Myocyte (in vitro differentiated cells): ENCODE results near the gene SLC15A3. TPM values are rescaled to one million over a fixed set of nuclear protein-coding genes. Genes with fewer than 3 reads are reported as not detected.
A peak's percentile ranks its signal among the peaks of the same experiment; 100 is the strongest.

ENCODE experiments used
- DNase-seq: peaks from one replicate; pipeline ENCODE4 v3.0.0-alpha.2; 2012; ENCODE audit warnings: low read depth
- total RNA-seq: library from RNA; depleted of rRNA; stranded (reverse); fragments of >200 nt; gene quantifications from 2 replicates; pipeline ENCODE4 v1.2.3, GENCODE V29; 2014

The SLC15A3 gene
- total RNA-seq, 1 donor from 2014 or later: 9.4 TPM

- DNase-seq: peak; percentile 39
Observed at GRCh38 chr11:60946601-60947264, 5.2 kb downstream of the SLC15A3 start.

- no peak for DNase-seq
Observed at GRCh38 chr11:60945295-60945667, 6.7 kb downstream of the SLC15A3 start.

GRCh38 chr11:60944490-60945294, 7.3 kb downstream of the SLC15A3 start:
- DNase-seq: no peak

GRCh38 chr11:60942970-60943565, 8.9 kb downstream of the SLC15A3 start:
- DNase-seq: no peak

DNA sequence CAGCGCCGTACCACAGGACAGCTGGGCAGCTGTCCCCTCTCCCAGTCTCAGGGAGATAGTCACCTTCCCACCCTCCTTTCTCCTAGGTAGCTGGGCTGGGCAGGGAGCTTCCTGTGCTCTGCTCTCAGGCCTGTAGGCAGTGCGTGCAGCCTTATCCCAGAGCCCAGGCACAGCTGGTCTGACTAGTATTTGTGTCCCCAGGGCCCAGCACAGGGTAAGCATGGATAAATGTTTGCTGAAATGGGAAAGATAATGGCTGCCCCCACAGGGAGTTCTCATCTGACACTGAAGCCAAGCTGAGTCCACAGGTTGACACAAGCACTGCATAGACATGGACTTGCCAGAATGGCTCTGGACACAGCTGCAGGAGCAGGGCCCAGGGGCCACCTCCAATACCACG, 9.8 kb downstream of the SLC15A3 start:
- no peak for DNase-seq

- no peak for DNase-seq
Observed at GRCh38 chr11:60941371-60942119, 10.4 kb downstream of the SLC15A3 start.

- no peak for DNase-seq
Observed at GRCh38 chr11:60939855-60940254, 12.1 kb downstream of the SLC15A3 start.

DNA sequence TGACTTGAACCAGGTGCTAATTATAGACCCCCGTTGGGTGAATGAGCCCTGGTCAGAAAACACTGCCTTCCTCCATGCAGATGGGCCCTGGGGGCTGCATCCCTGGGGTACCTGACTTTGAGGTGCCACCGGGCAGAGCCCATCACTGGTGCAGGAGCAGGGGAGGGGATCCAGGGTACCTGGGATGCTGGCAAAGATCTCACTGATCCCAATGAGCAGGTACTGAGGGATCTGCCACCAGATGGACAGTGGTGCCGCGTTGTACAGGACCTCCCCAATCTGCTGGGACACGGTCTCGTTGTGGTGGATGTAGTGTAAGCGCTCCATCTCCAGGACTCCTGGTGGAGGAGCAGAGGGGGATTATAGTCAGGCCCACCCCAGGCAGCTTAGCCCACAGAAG, 12.7 kb downstream of the SLC15A3 start:
- DNase-seq: no peak

GRCh38 chr11:60938500-60938899, 13.5 kb downstream of the SLC15A3 start:
- no peak for DNase-seq

DNA sequence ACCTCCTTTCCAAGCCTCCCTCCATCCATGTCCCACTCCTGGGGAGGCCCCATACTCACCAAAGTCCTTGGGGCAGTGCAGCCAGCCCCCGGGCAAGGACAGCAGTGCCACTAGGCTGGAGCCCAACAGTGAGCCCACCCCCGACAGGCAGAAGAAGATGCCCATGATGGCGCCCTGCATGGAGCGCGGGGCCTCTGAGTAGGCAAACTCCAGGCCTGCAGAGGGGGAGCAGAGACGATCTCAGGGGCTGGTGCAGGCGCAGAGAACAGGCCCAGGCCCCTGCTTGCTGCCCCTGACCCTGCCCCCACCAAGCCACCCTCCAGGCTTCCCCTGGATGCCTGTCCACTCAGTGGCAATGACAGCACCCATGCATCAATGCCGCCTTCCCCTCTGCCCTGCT, 14.2 kb downstream of the SLC15A3 start:
- no peak for DNase-seq

DNA sequence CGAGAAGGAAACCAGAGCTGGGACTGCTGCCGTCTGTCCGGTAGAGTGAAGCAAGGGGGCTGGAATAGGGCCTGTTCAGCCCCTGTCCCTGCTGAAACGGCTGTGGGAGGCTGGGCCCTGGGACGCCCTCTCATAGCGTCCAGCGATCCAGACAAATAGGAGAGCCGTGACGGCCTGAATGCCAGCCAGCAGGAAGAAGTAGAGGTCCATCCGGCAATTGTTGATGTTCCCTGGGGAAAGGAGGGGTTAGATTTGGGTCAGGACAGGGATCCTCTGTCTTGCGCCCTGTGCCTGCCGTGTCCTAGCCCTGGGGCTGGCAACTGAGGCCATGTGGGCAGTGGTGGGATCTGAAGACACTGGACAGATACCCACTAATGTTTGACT, 14.8 kb downstream of the SLC15A3 start:
- DNase-seq: no peak

GRCh38 chr11:60936467-60937143, 15.4 kb downstream of the SLC15A3 start:
- no peak for DNase-seq

DNA sequence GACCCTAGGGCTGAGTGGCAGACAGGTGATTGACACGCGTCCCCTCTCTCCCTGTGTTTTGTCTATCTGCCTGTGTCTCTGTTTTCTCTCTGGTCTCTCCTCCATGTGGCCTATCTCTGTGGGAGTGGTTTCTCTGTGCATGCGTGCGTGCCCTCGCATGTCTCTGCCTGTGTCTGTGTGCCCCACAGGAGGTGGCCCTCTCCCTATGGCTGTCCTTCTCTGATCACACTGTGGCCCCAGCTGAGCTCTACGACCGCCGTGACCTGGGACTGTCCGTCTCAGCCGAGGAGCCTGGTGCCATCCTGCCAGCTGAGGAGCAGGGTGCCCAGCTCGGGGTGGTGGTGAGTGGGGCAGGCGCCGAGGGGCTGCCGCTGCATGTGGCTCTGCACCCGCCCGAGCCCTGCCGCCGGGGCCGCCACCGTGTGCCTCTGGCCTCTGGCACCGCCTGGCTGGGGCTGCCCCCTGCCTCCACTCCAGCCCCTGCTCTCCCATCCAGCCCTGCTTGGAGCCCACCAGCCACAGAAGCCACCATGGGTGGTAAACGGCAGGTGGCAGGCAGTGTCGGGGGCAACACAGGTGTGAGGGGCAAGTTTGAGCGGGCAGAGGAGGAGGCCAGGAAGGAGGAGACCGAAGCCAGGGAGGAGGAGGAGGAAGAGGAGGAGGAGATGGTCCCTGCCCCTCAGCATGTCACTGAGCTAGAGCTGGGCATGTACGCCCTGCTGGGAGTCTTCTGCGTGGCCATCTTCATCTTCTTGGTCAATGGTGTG, 16.1 kb downstream of the SLC15A3 start:
- no peak for DNase-seq

DNA sequence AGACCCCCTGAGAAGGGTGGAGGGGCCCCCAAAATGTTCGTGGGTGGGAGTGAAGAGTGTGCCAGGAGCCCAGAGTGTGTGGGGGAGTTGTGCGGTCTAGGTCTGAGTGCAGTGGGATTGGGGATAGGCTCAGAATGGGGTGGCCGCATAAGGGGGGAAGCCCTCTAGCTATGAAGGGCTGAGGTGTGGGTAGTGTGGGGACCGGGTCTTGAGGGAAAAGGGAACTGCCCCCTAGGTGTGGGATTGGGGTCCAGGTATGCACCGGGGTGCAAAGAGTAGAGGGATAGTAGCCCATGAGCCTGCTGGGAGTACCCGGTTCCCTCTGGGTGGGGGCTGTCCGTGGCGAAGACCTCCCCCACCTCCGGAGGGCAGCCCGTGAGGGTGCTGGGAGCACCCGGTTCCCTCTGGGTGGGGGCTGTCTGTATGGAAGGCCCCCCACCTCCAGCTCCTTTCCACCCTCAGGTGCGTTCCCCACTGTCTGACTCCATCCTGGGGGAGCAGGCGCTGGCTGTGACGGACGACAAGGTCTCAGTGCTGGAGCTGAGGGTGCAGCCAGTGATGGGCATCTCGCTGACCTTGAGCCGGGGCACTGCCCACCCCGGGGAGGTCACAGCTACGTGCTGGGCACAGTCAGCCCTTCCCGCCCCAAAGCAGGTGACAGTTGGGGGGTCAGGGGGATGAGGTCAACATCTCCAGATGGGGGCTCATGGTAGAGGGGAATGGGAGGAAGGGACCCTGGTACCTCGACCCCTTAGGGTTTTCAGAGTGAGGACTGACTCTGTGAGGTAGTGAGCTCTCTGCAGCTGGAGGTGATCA, 17.0 kb downstream of the SLC15A3 start:
- no peak for DNase-seq

DNA sequence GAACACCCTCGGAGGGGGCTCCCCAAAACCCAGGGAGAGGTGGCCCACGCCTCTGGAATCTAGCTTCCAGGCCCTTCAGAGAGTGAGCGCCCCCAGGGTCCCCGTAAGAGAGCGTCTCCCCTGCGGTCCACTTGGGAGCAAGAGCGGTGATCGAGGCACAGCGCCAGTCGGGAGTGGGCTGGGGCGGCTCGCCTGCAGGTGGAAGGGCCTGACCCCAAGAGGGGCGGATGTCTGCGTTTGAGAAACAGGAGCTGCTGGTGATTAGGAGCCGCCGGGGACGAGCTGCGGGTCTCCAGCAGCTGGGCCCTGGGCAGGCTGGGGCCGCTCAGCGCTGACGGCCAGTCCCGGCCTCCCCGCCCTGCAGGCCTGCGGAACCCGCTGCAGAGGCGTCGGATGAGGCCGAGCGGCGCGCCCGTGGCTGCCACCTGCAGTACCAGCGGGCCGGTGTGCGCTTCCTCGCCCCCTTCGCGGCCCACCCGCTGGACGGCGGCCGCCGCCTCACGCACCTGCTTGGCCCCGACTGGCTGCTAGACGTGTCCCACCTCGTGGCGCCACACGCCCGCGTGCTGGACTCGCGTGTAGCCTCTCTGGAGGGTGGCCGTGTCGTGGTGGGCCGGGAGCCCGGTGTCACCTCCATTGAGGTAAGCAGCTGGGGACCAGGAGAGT, 17.7 kb downstream of the SLC15A3 start:
- DNase-seq: no peak

- DNase-seq: no peak
Observed at GRCh38 chr11:60933416-60934123, 18.4 kb downstream of the SLC15A3 start.

GRCh38 chr11:60932605-60933356, 19.2 kb downstream of the SLC15A3 start:
- DNase-seq: no peak

GRCh38 chr11:60931917-60932316, 20.1 kb downstream of the SLC15A3 start:
- no peak for DNase-seq
